HepG2 (cell line): ENCODE data around the gene WBP2NL. TPM values are rescaled to one million over a fixed set of nuclear protein-coding genes. Genes with fewer than 3 reads are reported as not detected.
A peak's percentile ranks its signal among the peaks of the same experiment; 100 is the strongest.

Source experiments
- ATAC-seq: fragments of 200-7000 bp; cut with Tn5 transposase; 3 replicates; pipeline ENCODE4 v1.9.1; 2020; ENCODE audit warnings: mild to moderate bottlenecking, moderate library complexity
- BruUV-seq: library from RNA; stranded (reverse); fragments of 400-500 nt; replicated peaks from 2 replicates; lab custom pipeline; 2021; lab: Mats Ljungman, UMichigan
- CTCF ChIA-PET: fragments of 300-600 bp; formaldehyde crosslinking; extraction: SDS; loops from one replicate; lab custom pipeline; 2021; ENCODE audit warnings: low total read pairs, inconsistent platforms, low intra/inter-chr PET ratio; lab: Yijun Ruan, JAX
- POLR2A ChIA-PET: fragments of 350-600 bp; sonication (Branson Sonifier 250); formaldehyde crosslinking; loops from one replicate; lab custom pipeline; 2020; ENCODE audit warnings: antibody characterized with exemption, inconsistent platforms; lab: Yijun Ruan, JAX
- DNase-seq: peaks from one replicate; pipeline ENCODE4 v3.0.0-alpha.2; 2015; ENCODE audit warnings: low spot score
- FAIRE-seq: peaks from 3 replicates; lab custom pipeline; 2011; peaks lifted over from hg19 to GRCh38; lab: Jason Lieb, UNC
- H2AFZ ChIP-seq: one replicate; pipeline ENCODE4 v1.6.1; 2011; ENCODE audit warnings: low read length, inconsistent platforms
- H3K27ac ChIP-seq: fragments of 300-600 bp; 3 replicates; pipeline ENCODE4 v1.8.0; 2011; ENCODE audit warnings: mixed run types, mild to moderate bottlenecking, mixed read lengths, low read length, inconsistent platforms; ENCODE audit not compliant: insufficient read depth; ENCODE audit errors: extremely low read length
- H3K27me3 ChIP-seq, 2 experiments: fragments of 200-600 bp in 1 of 2; 2 replicates in 1 of 2; 3 replicates in 1 of 2; pipeline versions ENCODE4 v1.6.0 to v1.8.0; 2011; ENCODE audit warnings: low read length in 2 of 2, mild to moderate bottlenecking in 2 of 2, moderate library complexity in 2 of 2, inconsistent platforms in 1 of 2; ENCODE audit not compliant: insufficient read depth in 2 of 2, control insufficient read depth in 1 of 2
- H3K36me3 ChIP-seq, 2 experiments: fragments of 200-600 bp in 1 of 2; replicated peaks in 1 of 2; 2 replicates in 1 of 2; 3 replicates in 1 of 2; pipeline versions ENCODE4 v1.5.1 to v1.8.0; 2011; ENCODE audit warnings: low read length in 2 of 2, inconsistent platforms in 1 of 2; ENCODE audit not compliant: insufficient read depth in 2 of 2, control insufficient read depth in 1 of 2
- H3K4me1 ChIP-seq: 2 replicates; pipeline ENCODE4 v1.5.1; 2012; ENCODE audit warnings: low read length, inconsistent platforms; ENCODE audit not compliant: insufficient read depth
- H3K4me2 ChIP-seq: 2 replicates; pipeline ENCODE4 v1.6.0; 2011; ENCODE audit warnings: low read depth, low read length, inconsistent platforms
- H3K4me3 ChIP-seq, 3 experiments: fragments of 200-600 bp in 1 of 3; sonication (generic), shearing (Covaris generic) in 1 of 3; replicated peaks in 1 of 3; 2 replicates each; pipeline ENCODE4 v1.5.1; 2011 to 2016; ENCODE audit warnings: low read length in 3 of 3, inconsistent platforms in 2 of 3, low read depth in 2 of 3, mild to moderate bottlenecking in 2 of 3, control low read depth in 1 of 3, mixed read lengths in 1 of 3; ENCODE audit not compliant: insufficient read depth in 1 of 3
- H3K79me2 ChIP-seq: one replicate; pipeline ENCODE4 v1.6.1; 2011; ENCODE audit warnings: low read length, inconsistent platforms; ENCODE audit not compliant: insufficient read depth
- H3K9ac ChIP-seq: 2 replicates; pipeline ENCODE4 v1.6.0; 2011; ENCODE audit warnings: mild to moderate bottlenecking, low read depth, low read length, inconsistent platforms; ENCODE audit not compliant: insufficient read depth
- H3K9me3 ChIP-seq: 2 replicates; pipeline ENCODE4 v1.5.1; 2012; ENCODE audit warnings: mild to moderate bottlenecking, low read length
- H4K20me1 ChIP-seq: 2 replicates; pipeline ENCODE4 v1.6.0; 2011; ENCODE audit warnings: inconsistent platforms, mild to moderate bottlenecking, low read length, moderate library complexity; ENCODE audit not compliant: insufficient read depth
- EZH2 ChIP-seq: conservative IDR thresholded peaks from 2 replicates; pipeline ENCODE4 v1.6.1; 2012; ENCODE audit warnings: mild to moderate bottlenecking, low read depth, low read length, moderate library complexity
- WGBS: methylation state at CpG from one replicate; pipeline ENCODE4 v1.1.6; 2017; ENCODE audit warnings: low lambda C conversion rate; 5-methylcytosine and 5-hydroxymethylcytosine counted together
- in situ Hi-C: cut with HindIII; loops from 2 replicates; pipeline ENCODE4 v1.10.0; 2017; ENCODE audit warnings: low pct_unique_long_range_greater_than_20kb; ENCODE audit not compliant: extremely low pct_ligation_motif_present
- intact Hi-C: fragments of 100-400 bp; cut with micrococcal nuclease; formaldehyde crosslinking; loops from one replicate; pipeline ENCODE4 v1.10.0; 2022; ENCODE audit not compliant: unreplicated experiment
- polyA plus RNA-seq, 8 experiments: library from polyadenylated mRNA; depleted of rRNA in 3 of 8; stranded (reverse) in 7 of 8; unstranded in 1 of 8; fragments of >200 nt; fragmentation: Illumina TruSeq in 4 of 8; extraction: Trizol in 4 of 8; gene quantifications; 2 replicates each; pipeline versions ENCODE4 v1.2.1 to v1.2.3, GENCODE V29; 2011 to 2016; ENCODE audit warnings: low read depth in 4 of 8, missing spikeins in 1 of 8, mixed read lengths in 1 of 8; ENCODE audit not compliant: insufficient read depth in 1 of 8
- total RNA-seq, 5 experiments: library from RNA; depleted of rRNA; stranded (reverse); fragments of >200 nt; fragmentation: Illumina TruSeq; extraction: Trizol; gene quantifications; 2 replicates each; pipeline ENCODE4 v1.2.3, GENCODE V29; 2016; ENCODE audit warnings: low read depth in 1 of 5
- TF ChIP-seq, protein P1 (sequence below): sonication (generic); formaldehyde crosslinking; IDR thresholded peaks from 2 replicates; pipeline ENCODE4 v1.5.1; 2020; ENCODE audit warnings: mild to moderate bottlenecking, missing genetic modification reagents, moderate library complexity
- TF ChIP-seq, protein P2 (sequence below): sonication (generic); formaldehyde crosslinking; IDR thresholded peaks from one replicate; pipeline ENCODE4 v1.5.1; 2020; ENCODE audit warnings: mild to moderate bottlenecking, missing genetic modification reagents; ENCODE audit errors: not compliant biosample characterization

The WBP2NL gene
- total and polyA plus RNA-seq, 2 of the 13 experiments (the other 11 are each of a cell fraction or from before 2014, with no cell fraction given): not detected

DNA sequence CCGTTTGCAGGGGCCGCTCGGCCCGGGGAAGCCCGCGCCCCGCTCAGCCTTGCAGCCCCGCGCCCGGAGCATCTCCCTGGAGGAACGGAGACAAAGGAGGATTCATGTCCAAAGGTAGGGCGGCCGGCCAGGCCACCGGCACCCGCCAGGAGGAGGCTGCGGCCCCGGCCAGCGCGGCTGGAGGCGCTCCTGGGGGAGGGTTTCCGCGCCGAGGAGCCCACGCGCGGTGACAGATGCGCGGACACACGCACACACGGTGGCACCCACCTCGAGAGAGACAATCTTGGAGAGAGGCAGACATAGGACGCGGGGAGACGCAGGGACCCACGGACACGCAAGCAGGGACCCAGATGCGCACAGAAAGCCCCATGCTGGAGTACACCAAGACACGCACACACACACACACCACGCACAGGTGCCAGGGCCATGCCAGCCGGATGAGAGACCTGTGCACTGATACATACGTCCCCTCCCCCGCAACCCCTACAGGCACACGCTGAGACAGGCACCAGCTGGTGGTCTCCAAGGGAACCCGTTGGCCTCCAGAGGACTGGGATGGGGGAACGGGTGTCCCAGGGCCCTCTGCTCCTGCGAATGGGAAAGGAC is 21.5 kb upstream of the WBP2NL start:
- Histone ChIP-seq H3K79me2 (no peaks in the 10 kb centered on the region), H3K27me3 (peaks cover 5 to 68% of the 10 kb centered on the region in 2 experiments), H3K36me3 (no peaks in the 10 kb centered on the region), H3K9me3 (no peaks in the 10 kb centered on the region), H3K27ac (no peak overlapping the region), H4K20me1 (no peaks in the 10 kb centered on the region), H3K9ac (no peak overlapping the region), H3K4me3 (peak overlapping the region in 2 of 3 experiments; percentile 18 to 37; a peak in 2 of 6 replicates), H2AFZ (no peak overlapping the region), H3K4me2 (peak overlapping the region; percentile 53; the same call in 1 of the 2 replicates), H3K4me1 (0 out of 2 replicates have a peak, but pooled peaks cover 5% of the 10 kb centered on the region)
- TF ChIP-seq, protein P1, sequence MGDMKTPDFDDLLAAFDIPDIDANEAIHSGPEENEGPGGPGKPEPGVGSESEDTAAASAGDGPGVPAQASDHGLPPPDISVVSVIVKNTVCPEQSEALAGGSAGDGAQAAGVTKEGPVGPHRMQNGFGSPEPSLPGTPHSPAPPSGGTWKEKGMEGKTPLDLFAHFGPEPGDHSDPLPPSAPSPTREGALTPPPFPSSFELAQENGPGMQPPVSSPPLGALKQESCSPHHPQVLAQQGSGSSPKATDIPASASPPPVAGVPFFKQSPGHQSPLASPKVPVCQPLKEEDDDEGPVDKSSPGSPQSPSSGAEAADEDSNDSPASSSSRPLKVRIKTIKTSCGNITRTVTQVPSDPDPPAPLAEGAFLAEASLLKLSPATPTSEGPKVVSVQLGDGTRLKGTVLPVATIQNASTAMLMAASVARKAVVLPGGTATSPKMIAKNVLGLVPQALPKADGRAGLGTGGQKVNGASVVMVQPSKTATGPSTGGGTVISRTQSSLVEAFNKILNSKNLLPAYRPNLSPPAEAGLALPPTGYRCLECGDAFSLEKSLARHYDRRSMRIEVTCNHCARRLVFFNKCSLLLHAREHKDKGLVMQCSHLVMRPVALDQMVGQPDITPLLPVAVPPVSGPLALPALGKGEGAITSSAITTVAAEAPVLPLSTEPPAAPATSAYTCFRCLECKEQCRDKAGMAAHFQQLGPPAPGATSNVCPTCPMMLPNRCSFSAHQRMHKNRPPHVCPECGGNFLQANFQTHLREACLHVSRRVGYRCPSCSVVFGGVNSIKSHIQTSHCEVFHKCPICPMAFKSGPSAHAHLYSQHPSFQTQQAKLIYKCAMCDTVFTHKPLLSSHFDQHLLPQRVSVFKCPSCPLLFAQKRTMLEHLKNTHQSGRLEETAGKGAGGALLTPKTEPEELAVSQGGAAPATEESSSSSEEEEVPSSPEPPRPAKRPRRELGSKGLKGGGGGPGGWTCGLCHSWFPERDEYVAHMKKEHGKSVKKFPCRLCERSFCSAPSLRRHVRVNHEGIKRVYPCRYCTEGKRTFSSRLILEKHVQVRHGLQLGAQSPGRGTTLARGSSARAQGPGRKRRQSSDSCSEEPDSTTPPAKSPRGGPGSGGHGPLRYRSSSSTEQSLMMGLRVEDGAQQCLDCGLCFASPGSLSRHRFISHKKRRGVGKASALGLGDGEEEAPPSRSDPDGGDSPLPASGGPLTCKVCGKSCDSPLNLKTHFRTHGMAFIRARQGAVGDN: 0 out of 2 replicates have a peak, but pooled peaks have one; percentile 8
- TF ChIP-seq EZH2: 0 out of 2 replicates have a peak, but pooled peaks have one; percentile 60
- TF ChIP-seq, protein P2, sequence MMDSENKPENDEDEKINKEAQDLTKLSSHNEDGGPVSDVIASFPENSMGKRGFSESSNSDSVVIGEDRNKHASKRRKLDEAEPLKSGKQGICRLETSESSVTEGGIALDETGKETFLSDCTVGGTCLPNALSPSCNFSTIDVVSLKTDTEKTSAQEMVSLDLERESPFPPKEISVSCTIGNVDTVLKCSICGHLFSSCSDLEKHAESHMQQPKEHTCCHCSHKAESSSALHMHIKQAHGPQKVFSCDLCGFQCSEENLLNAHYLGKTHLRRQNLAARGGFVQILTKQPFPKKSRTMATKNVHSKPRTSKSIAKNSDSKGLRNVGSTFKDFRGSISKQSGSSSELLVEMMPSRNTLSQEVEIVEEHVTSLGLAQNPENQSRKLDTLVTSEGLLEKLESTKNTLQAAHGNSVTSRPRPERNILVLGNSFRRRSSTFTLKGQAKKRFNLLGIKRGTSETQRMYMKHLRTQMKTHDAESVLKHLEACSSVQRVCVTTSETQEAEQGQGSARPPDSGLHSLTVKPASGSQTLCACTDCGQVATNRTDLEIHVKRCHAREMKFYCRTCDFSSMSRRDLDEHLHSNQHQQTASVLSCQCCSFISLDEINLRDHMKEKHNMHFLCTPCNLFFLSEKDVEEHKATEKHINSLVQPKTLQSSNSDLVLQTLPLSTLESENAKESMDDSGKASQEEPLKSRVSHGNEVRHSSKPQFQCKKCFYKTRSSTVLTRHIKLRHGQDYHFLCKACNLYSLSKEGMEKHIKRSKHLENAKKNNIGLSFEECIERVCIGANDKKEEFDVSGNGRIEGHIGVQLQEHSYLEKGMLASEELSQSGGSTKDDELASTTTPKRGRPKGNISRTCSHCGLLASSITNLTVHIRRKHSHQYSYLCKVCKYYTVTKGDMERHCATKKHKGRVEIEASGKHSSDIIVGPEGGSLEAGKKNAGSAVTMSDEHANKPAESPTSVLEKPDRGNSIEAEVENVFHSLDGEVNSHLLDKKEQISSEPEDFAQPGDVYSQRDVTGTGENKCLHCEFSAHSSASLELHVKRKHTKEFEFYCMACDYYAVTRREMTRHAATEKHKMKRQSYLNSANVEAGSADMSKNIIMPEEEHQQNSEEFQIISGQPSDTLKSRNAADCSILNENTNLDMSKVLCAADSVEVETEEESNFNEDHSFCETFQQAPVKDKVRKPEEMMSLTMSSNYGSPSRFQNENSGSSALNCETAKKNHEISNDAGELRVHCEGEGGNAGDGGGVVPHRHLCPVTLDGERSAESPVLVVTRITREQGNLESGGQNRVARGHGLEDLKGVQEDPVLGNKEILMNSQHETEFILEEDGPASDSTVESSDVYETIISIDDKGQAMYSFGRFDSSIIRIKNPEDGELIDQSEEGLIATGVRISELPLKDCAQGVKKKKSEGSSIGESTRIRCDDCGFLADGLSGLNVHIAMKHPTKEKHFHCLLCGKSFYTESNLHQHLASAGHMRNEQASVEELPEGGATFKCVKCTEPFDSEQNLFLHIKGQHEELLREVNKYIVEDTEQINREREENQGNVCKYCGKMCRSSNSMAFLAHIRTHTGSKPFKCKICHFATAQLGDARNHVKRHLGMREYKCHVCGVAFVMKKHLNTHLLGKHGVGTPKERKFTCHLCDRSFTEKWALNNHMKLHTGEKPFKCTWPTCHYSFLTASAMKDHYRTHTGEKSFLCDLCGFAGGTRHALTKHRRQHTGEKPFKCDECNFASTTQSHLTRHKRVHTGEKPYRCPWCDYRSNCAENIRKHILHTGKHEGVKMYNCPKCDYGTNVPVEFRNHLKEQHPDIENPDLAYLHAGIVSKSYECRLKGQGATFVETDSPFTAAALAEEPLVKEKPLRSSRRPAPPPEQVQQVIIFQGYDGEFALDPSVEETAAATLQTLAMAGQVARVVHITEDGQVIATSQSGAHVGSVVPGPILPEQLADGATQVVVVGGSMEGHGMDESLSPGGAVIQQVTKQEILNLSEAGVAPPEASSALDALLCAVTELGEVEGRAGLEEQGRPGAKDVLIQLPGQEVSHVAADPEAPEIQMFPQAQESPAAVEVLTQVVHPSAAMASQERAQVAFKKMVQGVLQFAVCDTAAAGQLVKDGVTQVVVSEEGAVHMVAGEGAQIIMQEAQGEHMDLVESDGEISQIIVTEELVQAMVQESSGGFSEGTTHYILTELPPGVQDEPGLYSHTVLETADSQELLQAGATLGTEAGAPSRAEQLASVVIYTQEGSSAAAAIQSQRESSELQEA (CRISPR knock-in tag): no peak
- ATAC-seq: no peak
- no peak for DNase-seq
- in situ Hi-C loops: no loop called here
- no peak for FAIRE-seq
- no TSS peak for BruUV-seq
- POLR2A ChIA-PET: no interaction called here
- intact Hi-C loops: no loop called here
- CTCF ChIA-PET: no interaction called here
- WGBS: 34% methylated on average over 13 of the region's 46 CpGs
